Activated naive CD8-positive, alpha-beta T cell treated with anti-CD3 and anti-CD28 coated beads for 36 hours (primary cell): ENCODE results near the gene CMTM5. TPM values are rescaled to one million over a fixed set of nuclear protein-coding genes. Genes with fewer than 3 reads are reported as not detected.
A peak's percentile ranks its signal among the peaks of the same experiment; 100 is the strongest.
"Not testable (repeated sequence)": the region's sequence is repeated elsewhere in the genome, so short reads cannot be mapped to it uniquely, and the experiment has no call there.

Source experiments
- DNase-seq: peaks from one replicate; pipeline ENCODE4 v3.0.0; 2021
- H3K27ac Mint-ChIP-seq: one replicate; pipeline ENCODE4 v1.8.0; 2022; ENCODE audit warnings: mild to moderate bottlenecking, moderate library complexity, mixed read lengths
- H3K27me3 Mint-ChIP-seq: one replicate; pipeline ENCODE4 v1.8.0; 2022; ENCODE audit warnings: mild to moderate bottlenecking, mixed read lengths
- H3K36me3 Mint-ChIP-seq: one replicate; pipeline ENCODE4 v1.8.0; 2021; ENCODE audit warnings: mild to moderate bottlenecking, mixed read lengths
- H3K4me1 Mint-ChIP-seq: one replicate; pipeline ENCODE4 v1.8.0; 2021; ENCODE audit warnings: mixed read lengths
- H3K4me3 Mint-ChIP-seq: one replicate; pipeline ENCODE4 v1.8.0; 2022; ENCODE audit warnings: mild to moderate bottlenecking, moderate library complexity, mixed read lengths
- H3K9me3 Mint-ChIP-seq: one replicate; pipeline ENCODE4 v1.8.0; 2022; ENCODE audit warnings: mixed read lengths
- total RNA-seq, 2 experiments: library from RNA; stranded (reverse); gene quantifications; one replicate each; pipeline ENCODE4 v1.2.3, GENCODE V29; 2021

The CMTM5 gene
- total RNA-seq, 2 experiments from 2014 or later: not detected

DNA sequence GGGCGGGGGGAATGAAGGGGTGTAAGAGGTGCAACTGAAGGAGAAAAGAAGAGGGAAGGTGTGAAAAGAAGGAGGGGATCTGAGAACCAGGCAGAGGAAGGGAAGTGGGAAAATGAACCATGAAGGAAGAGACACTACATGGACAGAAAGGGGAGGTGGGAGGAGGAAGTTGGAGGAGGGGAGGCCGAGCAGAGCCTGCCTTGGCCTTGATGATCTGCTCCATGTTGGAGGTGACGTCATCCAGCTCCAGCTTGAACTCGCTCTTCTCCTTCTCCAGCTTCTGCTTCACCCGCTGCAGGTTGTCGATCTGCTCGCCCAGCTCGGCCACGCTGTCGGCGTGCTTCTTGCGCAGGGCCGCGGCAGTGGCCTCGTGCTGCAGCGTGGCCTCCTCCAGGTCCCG, 42.8 kb downstream of the CMTM5 start:
- H3K9me3 Mint-ChIP-seq, DNase-seq, H3K27me3 Mint-ChIP-seq, H3K27ac Mint-ChIP-seq, H3K4me3 Mint-ChIP-seq, H3K36me3 Mint-ChIP-seq: not testable (repeated sequence)
- peaks cover 11% of the 10 kb centered on the region for H3K4me1 Mint-ChIP-seq

DNA sequence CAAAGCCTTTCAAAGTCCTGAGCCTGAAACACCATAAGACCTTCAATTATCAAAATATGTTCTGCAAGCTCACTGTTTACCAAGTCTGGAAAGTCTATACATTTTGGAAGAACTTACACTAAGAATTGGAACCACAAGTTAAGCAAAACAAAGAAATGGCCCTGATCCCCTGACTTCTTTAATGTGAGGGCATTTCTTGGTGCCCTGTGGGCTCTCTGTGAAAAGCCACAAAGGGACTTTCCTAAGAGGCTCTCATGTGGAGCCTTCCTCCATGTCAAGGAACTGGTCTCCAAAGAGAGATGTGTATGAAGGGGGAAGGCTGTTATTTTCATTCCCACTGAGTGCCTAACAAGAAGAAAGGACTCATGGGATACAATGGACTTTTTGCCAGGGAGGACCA, 44.7 kb downstream of the CMTM5 start:
- H3K4me3 Mint-ChIP-seq: no peak overlapping the region
- H3K27me3 Mint-ChIP-seq: peaks cover 4% of the 10 kb centered on the region
- no peaks in the 10 kb centered on the region for H3K9me3 Mint-ChIP-seq
- peaks cover 11% of the 10 kb centered on the region for H3K4me1 Mint-ChIP-seq
- H3K27ac Mint-ChIP-seq: peak overlapping the region; percentile 58
- no peaks in the 10 kb centered on the region for H3K36me3 Mint-ChIP-seq
- DNase-seq: peak; percentile 41

DNA sequence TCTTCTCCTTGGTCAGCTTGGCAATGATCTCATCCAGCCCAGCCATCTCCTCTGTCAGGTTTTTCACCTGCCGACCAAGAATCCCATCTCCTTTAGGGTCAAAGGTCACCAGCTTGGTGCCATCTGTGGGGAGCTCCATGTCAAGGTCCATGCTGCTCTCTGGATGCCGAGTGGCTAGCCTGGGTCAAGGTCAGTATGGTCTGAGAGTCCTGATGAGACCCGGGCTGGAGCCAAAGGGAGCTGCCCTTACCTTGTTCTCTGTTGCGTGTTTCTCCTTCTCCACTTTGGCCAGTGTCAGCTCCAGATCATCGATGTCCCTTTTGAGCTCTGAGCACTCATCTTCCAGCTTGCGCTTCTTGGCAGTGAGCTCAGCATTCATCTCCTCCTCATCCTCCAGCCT, 46.8 kb downstream of the CMTM5 start:
- peaks cover 11% of the 10 kb centered on the region for H3K4me1 Mint-ChIP-seq
- H3K27me3 Mint-ChIP-seq: no peaks in the 10 kb centered on the region
- H3K4me3 Mint-ChIP-seq: no peak overlapping the region
- DNase-seq: no peak
- H3K36me3 Mint-ChIP-seq: no peaks in the 10 kb centered on the region
- H3K27ac Mint-ChIP-seq: no peak overlapping the region
- no peaks in the 10 kb centered on the region for H3K9me3 Mint-ChIP-seq

DNA sequence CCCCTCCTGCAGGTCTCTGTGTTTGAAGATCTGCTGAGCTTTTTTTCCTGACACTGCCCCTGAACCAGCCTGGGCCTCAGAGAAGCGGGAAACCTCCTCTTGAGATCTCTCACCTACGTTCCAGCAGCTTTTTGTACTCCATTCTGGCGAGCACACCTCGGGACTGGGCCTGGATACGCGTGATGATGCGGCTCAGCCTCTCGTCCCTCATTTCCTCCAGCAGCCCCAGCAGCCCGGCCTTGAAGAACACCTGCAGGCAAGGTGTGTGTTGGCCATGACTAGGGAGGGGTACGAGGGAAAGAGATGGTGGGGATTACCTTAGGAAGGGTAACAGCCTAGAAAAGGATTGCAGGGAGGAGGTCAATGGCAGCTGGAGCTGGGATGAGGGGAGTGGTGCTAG, 48.3 kb downstream of the CMTM5 start:
- Mint-ChIP-seq H3K4me1 (peaks cover 11% of the 10 kb centered on the region), H3K4me3 (no peak overlapping the region), H3K36me3 (no peaks in the 10 kb centered on the region), H3K9me3 (no peaks in the 10 kb centered on the region), H3K27ac (no peak overlapping the region), H3K27me3 (no peaks in the 10 kb centered on the region)
- DNase-seq: no peak

DNA sequence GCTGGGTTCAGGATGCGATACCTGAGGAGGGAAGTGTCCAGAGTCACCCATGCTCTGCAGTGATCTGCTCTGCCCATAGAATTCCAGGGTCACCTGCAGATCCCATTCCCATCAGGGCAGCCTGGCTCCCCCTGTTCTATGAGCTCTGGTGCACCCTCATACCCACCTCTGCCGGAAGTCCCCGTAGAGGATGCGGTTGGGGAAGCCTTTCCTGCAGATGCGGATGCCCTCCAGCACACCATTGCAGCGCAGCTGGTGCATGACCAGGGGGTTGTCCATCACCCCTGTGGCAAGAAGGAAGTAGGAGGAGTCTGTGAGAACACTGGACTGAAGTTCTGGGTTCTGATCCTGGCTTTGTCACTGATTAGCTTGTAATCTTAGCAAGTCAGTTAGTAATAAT, 49.0 kb downstream of the CMTM5 start:
- DNase-seq, H3K27me3 Mint-ChIP-seq, H3K9me3 Mint-ChIP-seq, H3K27ac Mint-ChIP-seq, H3K36me3 Mint-ChIP-seq, H3K4me3 Mint-ChIP-seq: not testable (repeated sequence)
- H3K4me1 Mint-ChIP-seq: peaks cover 11% of the 10 kb centered on the region

DNA sequence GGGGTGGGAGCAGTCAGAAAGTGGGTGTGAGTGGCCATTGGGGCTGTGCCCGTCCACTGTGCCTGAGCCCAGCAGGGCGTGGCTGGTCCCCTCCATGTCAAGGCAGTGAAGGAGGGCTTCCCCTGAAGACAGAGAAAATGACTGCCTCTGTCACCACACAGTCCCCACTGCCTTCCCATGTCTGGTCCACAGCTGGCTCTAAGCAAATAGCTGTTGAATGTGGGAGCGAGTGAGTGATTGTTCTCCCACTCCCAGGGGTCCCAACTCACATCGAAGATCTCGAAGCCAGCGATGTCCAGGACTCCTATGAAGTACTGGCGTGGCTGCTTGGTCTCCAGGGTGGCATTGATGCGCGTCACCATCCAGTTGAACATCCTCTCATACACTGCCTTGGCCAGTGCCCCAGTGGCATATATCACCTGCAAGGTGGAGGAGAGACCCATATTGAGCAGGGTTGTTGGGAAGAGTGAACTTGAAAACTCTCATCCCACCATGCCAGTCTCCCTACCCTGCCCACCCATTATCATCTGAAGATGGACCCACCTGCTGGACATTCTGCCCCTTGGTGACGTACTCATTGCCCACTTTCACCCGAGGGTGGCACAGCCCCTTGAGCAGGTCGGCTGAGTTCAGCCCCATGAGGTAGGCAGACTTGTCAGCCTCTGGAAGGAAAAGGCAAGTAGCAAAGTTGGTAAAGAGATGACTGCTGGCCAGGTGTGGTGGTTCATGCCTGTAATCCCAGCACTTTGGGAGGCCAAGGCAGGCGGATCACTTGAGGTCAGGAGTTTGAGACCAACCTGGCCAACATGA, 52.0 kb downstream of the CMTM5 start:
- Mint-ChIP-seq H3K9me3 (no peaks in the 10 kb centered on the region), H3K27ac (no peak overlapping the region), H3K27me3 (no peaks in the 10 kb centered on the region), H3K36me3 (no peaks in the 10 kb centered on the region), H3K4me3 (no peak overlapping the region), H3K4me1 (no peaks in the 10 kb centered on the region)
- no peak for DNase-seq

Other genes starting within 250 kb of the CMTM5 start
- 1 to 10 TPM; 2.5 to 2.8 TPM for gene SLC7A8, start 193.4 kb upstream of the CMTM5 start, total RNA-seq
- gene RNF212B, start 139.1 kb upstream of the CMTM5 start, total RNA-seq: not detected
- 10 to 100 TPM; 10.8 to 12.7 TPM for gene HOMEZ, start 90.9 kb upstream of the CMTM5 start, total RNA-seq
- gene PPP1R3E, start 74.2 kb upstream of the CMTM5 start, total RNA-seq: 10 to 100 TPM; 21.1 to 21.4 TPM
- 1 to 10 TPM; 1.4 to 1.8 TPM for gene BCL2L2, start 70.2 kb upstream of the CMTM5 start, total RNA-seq
- 100 to 1,000 TPM; 280 to 289 TPM for gene PABPN1, start 55.6 kb upstream of the CMTM5 start, total RNA-seq
- 1 to 10 TPM; 2.2 to 2.9 TPM for gene SLC22A17, start 24.2 kb upstream of the CMTM5 start, total RNA-seq
- gene EFS, start 11.9 kb upstream of the CMTM5 start, total RNA-seq: not detected
- gene IL25, start 4.2 kb upstream of the CMTM5 start, total RNA-seq: not detected
- not detected for gene MYH6, start 31.2 kb downstream of the CMTM5 start, total RNA-seq
- gene MYH7, start 58.6 kb downstream of the CMTM5 start, total RNA-seq: under 1 TPM; 0.04 to 0.06 TPM
- gene NGDN, start 92.7 kb downstream of the CMTM5 start, total RNA-seq: 10 to 100 TPM; 75.2 to 80.3 TPM
- 1 to 10 TPM in 1 of 2 experiments, under 1 TPM in 1; 0.85 to 1.1 TPM for gene ZFHX2, start 174.7 kb downstream of the CMTM5 start, total RNA-seq
- 1 to 10 TPM; 7.6 to 9.4 TPM for gene THTPA, start 179.2 kb downstream of the CMTM5 start, total RNA-seq
- 100 to 1,000 TPM; 118 to 124 TPM for gene AP1G2, start 190.7 kb downstream of the CMTM5 start, total RNA-seq
- under 1 TPM; 0.72 to 0.74 TPM for gene JPH4, start 201.7 kb downstream of the CMTM5 start, total RNA-seq